Activated naive CD4-positive, alpha-beta T cell treated with anti-CD3 and anti-CD28 coated beads, Interleukin-2, amount 50 U/mL, for 16 hours (primary cell): ENCODE measurements around the gene MICB.
A peak's percentile ranks its signal among the peaks of the same experiment; 100 is the strongest.
"Not testable (repeated sequence)": the region's sequence is repeated elsewhere in the genome, so short reads cannot be mapped to it uniquely, and the experiment has no call there.

Experiments
- DNase-seq: peaks from one replicate; pipeline ENCODE4 v3.0.0-alpha.2; 2020

MICB gene

GRCh38 chr6:31497531-31498476, at the start of gene MICB:
MICB (plus strand) TSS chr6:31498145; CDS start chr6:31498194, 49 bp downstream.
- DNase-seq, result peak; percentile 90

GRCh38 chr6:31450751-31451150, 47.2 kb upstream of the MICB start:
- DNase-seq, result no peak

GRCh38 chr6:31452859-31453258, 45.1 kb upstream of the MICB start:
- no peak for DNase-seq

- no peak for DNase-seq
Observed at GRCh38 chr6:31453259-31453658, 44.7 kb upstream of the MICB start.

- DNase-seq, result not testable (repeated sequence)
Observed at GRCh38 chr6:31459864-31460263, 38.1 kb upstream of the MICB start.

DNA sequence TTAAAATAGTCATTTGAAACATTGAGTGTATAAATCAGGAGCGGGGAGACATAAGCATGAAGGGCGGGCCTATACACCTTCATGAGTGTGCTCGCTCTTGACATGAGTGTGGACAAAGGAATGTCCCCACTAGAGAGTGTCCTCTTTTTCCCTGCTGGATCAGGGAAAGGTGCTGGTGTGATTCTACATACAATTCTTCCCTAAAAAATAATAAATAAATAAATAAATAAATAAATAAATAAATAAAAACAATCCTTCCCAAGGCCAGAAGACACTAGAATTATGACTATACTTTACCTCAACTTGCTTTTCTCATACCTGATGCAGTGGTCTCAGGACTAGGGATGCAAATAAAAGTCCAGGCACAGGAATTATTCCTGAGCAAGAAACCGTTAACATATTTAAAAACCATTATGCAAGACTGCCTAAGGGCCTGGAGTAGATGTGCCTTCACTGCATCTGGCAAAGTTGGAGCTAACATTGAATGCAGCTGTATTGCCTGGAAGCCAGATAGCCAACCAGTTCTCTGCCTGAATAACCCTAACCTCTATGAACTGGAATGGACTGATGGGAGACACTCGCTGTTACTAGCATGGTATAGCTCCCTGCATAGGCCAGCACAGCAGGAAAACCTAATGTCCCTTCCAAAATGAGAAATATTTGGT, 37.5 kb upstream of the MICB start:
- DNase-seq, result no peak

DNA sequence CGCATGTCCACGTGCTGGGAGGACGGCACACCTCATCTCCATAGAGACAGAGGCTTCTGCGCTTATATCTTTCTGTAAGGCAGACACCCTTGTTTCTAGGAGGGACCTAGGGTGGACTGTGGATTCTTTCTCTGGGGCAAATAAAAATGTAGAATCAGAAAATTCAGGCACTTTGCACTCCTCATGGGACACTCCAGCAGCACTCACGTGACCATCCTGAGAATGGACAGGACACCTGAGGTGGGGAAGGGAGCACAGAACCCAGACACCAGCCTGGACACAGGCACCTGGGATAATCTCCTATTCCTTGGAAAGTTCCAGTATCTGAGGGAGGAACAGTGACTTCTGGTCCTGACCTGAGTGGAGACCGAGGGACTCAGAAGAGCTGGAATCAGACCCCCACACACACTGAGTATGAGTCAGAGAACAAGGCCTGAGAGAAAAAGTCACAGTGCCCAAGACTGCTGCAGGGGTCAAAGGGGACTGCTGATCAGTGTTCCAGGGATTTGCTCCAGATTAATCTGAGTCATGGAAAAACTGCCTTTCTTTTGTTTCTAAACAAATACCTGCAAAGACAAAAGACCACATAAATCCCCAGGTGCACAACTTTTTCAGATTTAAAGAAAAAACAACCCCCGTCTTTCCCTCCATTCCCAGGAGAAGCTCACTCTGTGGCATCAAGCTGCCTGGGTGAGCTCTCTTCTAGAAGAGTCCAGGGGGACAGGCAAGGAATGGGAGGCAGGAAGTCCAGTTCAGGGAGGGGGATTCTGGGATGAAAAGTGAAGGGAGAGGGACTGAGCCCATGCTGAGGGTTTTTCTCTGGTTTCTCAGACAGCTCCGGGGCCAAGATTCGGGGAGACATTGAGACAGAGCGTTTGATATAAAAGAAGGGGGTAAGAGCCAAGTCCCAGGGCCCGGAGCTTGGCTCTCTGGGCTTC, 35.6 kb upstream of the MICB start:
- DNase-seq, result no peak

GRCh38 chr6:31462964-31463870, 34.7 kb upstream of the MICB start:
- DNase-seq, result peak; percentile 82

DNA sequence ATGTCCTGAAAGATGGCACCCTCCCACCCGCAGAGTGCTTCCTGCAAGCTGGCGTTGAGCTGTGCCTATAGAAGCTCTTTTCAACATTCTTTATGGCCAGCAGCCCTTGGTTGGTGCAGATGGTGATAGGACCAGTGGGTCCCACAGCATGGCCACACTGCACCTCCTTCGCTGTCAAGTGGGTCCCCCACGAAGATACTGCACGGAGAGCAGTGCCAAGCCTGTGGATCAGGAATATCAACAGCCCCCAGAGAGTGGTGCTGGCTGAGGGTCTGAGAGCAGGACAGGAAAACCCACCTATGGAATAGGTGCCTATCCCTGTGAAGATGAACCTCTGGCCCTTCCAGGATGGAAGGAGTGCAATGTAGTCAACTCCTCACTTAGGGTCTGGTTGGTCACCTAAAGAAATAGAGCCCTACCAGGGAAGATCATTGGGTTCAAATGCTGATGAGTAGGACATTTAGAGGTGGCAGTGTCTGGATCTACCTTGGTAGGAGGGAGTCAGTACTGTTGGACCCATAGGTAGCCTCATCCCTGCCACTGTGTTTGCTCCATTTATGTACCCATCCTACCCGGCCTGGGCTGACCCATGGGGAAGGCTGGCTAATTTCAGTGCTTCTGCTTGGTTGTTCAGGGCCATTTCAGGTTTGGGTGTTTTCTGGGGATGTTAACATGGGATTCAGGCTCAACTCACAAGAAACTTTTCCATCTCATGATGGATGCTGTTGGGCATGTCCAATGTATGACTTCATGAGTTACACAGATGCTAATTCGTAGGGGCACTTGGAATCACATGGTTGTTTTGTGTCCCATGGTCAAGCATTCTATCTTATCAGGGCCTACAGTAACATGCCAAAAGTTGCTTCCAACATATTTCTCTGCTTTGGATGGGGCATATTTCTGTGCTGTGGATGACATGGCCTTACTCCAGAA, 33.4 kb upstream of the MICB start:
- no peak for DNase-seq

GRCh38 chr6:31465185-31465536, 32.8 kb upstream of the MICB start:
- no peak for DNase-seq

DNA sequence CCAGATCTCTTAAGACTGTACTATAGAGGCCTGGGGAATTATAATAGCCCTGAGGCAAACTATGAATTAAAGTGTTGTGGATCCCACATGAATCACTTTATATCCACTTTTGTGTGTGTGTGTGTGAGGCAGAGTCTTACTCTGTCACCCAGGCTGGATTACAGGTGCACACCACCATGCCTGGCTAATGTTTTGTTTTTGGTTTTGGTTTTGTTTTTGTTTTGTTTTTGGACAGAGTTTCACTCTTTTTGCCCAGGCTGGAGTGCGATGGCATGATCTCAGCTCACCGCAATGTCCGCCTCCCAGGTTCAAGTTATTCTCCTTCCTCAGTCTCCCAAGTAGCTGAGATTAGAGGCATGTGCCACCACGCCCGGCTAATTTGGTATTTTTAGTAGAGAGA, 32.2 kb upstream of the MICB start:
- no peak for DNase-seq

DNA sequence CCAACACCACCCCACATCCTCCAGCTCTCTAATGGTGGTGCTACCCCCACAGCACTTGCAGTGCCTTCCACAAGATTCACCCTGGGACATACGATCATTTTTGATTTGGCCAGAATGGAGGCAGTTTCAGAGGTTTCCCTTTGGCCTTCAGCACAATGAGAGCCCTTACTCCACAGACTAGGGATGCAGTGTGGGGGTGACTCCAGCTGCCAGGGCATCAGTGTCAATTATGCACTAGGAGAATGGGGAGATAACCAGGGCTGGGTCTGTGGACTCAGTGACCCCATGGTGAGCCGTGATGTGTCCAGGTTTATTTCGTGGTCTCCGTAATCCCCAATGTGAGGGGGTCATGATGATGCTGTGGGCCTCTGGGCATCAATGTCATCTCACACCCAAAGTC, 31.5 kb upstream of the MICB start:
- no peak for DNase-seq

DNA sequence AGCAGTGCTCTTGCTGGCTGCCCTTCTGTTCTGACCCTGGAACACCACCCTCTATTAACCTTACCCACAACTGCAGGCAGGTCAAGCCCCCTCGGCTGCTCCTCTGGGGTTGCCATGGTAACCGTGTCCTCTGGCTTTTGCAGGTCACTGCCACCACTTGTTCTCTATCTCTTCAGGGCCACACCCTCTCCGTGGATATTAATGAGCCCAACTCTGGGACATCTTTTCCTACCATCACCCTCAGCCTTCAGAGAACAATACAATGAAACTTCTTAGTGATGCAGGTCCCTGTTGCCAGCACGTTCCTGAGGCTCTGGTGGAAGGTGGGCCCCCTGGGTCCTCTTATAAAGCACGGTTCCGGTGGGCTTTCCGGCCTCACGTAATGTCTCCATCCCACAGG, 30.8 kb upstream of the MICB start:
- no peak for DNase-seq

DNA sequence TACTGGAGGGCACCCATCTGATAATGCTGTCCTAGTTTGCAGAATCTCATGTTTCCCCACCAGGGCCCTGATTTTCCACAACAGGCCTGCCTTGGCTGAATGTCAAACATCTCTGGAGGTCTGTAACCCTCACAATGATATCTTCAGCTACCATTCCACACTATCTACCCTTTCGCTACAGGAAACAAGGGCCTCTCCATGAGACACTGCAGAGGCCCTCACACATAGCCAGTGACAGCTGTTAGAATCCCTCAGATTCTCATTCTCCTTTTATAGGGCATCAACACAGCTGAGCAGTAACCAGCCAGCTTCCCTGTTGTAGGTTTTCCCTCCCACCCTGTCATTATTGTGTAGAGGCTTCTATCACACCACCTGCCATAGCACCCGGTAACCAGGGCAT, 29.6 kb upstream of the MICB start:
- no peak for DNase-seq

- DNase-seq, result no peak
Observed at GRCh38 chr6:31470801-31471200, 27.1 kb upstream of the MICB start.

DNA sequence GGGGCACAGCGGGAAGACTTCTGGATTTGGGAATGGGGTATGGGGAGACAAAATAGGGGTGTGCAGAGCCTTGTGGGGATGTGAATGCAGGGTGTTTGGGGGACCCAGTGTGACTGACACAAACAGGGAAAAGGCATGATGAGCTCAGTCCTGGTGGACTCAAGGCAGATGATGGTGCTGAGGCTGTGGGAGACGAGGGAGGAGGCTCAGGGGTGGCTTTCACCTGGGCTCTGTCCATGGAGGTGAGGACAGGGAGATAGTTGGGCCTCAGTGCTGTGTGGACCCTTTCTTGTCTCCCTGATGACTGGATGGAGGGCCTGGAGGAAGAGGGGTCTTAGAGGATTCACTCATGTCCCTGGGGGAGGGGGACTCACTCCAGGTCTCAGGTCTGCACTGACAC, 26.2 kb upstream of the MICB start:
- DNase-seq, result no peak

DNA sequence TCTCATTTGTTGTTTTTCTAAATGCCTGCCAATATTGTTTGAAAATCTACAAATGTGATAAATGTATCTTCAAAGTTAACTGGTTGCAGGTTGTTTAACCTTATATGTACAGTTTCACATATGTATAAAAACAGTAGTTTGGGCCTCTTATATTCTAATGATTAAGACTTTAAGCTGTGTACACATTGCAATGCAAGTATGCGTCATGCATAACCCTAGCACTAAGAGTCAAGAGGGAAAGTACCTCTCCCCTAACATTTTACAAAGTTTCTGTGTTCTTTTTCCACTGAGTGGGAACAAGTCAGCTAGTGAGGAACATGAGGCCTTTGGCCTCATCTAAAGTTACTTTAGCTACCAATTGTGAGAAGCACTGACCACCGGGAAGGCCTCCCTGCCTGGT, 25.7 kb upstream of the MICB start:
- DNase-seq, result no peak

DNA sequence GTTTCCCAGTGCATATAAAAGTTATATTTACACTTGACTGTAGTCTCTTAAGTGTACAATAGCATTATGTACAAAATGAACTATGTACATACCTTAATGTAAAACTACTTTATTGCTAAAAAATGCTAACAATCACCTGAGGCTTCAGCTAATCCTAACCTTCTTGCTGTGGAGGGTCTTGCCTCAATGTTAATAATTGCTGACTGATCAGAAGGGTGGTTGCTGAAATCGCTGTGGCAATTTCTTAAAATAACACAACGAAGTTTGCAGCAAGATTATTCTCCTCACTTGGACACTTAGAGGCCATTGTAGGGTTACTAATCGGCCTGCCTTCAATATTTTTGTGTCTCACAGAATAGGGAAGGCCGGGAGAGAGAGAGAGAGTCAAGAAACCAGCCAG, 24.7 kb upstream of the MICB start:
- DNase-seq, result no peak

- DNase-seq, result no peak
Observed at GRCh38 chr6:31473780-31474761, 23.9 kb upstream of the MICB start.

DNA sequence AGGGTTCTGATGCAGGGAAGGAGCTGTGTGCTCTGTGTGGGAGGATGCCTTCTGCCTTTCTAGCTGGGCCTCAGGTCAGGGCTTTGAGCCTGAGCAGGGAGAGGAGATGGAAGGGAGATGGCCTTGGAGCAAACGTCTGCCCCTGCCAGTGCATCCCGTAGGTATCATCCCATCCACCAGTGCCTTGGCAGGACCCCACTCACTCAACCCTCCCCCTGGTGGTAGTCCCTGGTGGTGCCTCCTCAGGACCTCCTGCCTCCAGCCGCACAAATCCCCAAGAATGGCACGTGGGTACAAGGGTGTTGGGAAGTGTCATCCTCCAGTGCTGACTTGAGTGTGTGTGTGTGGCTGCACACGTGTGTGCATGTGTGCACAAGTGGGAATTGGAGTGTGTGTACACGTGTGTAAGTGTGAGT, 23.1 kb upstream of the MICB start:
- DNase-seq, result peak; percentile 30
